Neutrophil (primary cell): ENCODE data around the gene FBP2.

Experiments used
- H3K27ac ChIP-seq: fragments of 200-600 bp; sonication (generic); 2 replicates; pipeline ENCODE4 v1.5.1; 2016; ENCODE audit warnings: mild to moderate bottlenecking, moderate library complexity
- H3K27me3 ChIP-seq: fragments of 200-600 bp; sonication (generic); 2 replicates; pipeline ENCODE4 v1.6.0; 2016; ENCODE audit warnings: mild to moderate bottlenecking
- H3K36me3 ChIP-seq: fragments of 200-600 bp; sonication (generic); 2 replicates; pipeline ENCODE4 v1.5.1; 2017
- H3K4me1 ChIP-seq, 2 experiments: fragments of 200-600 bp in 1 of 2; sonication (generic) in 1 of 2; 1 replicate in 1 of 2; 2 replicates in 1 of 2; pipeline versions ENCODE4 v1.5.1 to v1.6.1; 2013 to 2016; ENCODE audit warnings: low read depth in 1 of 2, low read length in 1 of 2, mild to moderate bottlenecking in 1 of 2, moderate library complexity in 1 of 2; ENCODE audit not compliant: control insufficient read depth in 1 of 2, insufficient read depth in 1 of 2
- H3K4me3 ChIP-seq, 2 experiments: fragments of 200-600 bp in 1 of 2; sonication (generic) in 1 of 2; 1 replicate in 1 of 2; 2 replicates in 1 of 2; pipeline ENCODE4 v1.5.1; 2013 to 2016; ENCODE audit warnings: low read depth in 1 of 2, low read length in 1 of 2, mild to moderate bottlenecking in 1 of 2, moderate library complexity in 1 of 2
- H3K9me3 ChIP-seq: fragments of 200-600 bp; sonication (generic); 2 replicates; pipeline ENCODE4 v1.5.1; 2016
- CTCF ChIP-seq: fragments of 200-600 bp; sonication (generic); IDR thresholded peaks from 2 replicates; pipeline ENCODE4 v1.5.1; 2016; ENCODE audit warnings: antibody characterized with exemption

Gene FBP2

GRCh38 chr9:94560237-94560636 lies 33.4 kb downstream of the FBP2 start:
- no peaks in the 10 kb centered on the region for H3K36me3 ChIP-seq

GRCh38 chr9:94557376-94557775 lies 36.2 kb downstream of the FBP2 start:
- Histone ChIP-seq H3K4me1 (no peaks in the 10 kb centered on the region), H3K27ac (no peak overlapping the region)

More at GRCh38 chr9:94560237-94560636, 33.4 kb downstream of the FBP2 start:
- H3K27me3 ChIP-seq = peaks cover 20% of the 10 kb centered on the region
- H3K9me3 ChIP-seq = no peaks in the 10 kb centered on the region
- H3K4me3 ChIP-seq = no peak overlapping the region
- H3K4me1 ChIP-seq = no peaks in the 10 kb centered on the region
- no peak overlapping the region for H3K27ac ChIP-seq
- no peak for TF ChIP-seq CTCF

GRCh38 chr9:94554439-94555331 lies 38.9 kb downstream of the FBP2 start, which contains the start of gene PCAT7:
PCAT7 (plus strand) TSS chr9:94555083.
- Histone ChIP-seq H3K27ac (no peak within 1 kb of the TSS), H3K4me3 (no peak within 1 kb of the TSS), H3K27me3 (peaks cover 46% of the 10 kb centered on the region), H3K36me3 (no peaks in the 10 kb centered on the region), H3K9me3 (no peaks in the 10 kb centered on the region), H3K4me1 (no peaks in the 10 kb centered on the region)
- no peak for TF ChIP-seq CTCF

More at GRCh38 chr9:94557376-94557775, 36.2 kb downstream of the FBP2 start:
- H3K4me3 ChIP-seq = no peak overlapping the region
- H3K9me3 ChIP-seq = no peaks in the 10 kb centered on the region
- no peak for TF ChIP-seq CTCF
- peaks cover 29% of the 10 kb centered on the region for H3K27me3 ChIP-seq
- no peaks in the 10 kb centered on the region for H3K36me3 ChIP-seq

- TF ChIP-seq CTCF = no peak
- Histone ChIP-seq H3K4me3 (no peak overlapping the region), H3K27ac (no peak overlapping the region), H3K9me3 (no peaks in the 10 kb centered on the region), H3K36me3 (no peaks in the 10 kb centered on the region), H3K4me1 (no peaks in the 10 kb centered on the region), H3K27me3 (peaks cover 52% of the 10 kb centered on the region)
Measured at GRCh38 chr9:94554078-94554438, 39.6 kb downstream of the FBP2 start.

GRCh38 chr9:94553029-94553938 lies 40.3 kb downstream of the FBP2 start:
- no peak for TF ChIP-seq CTCF
- Histone ChIP-seq H3K27ac (no peak overlapping the region), H3K4me1 (no peaks in the 10 kb centered on the region), H3K27me3 (peaks cover 60% of the 10 kb centered on the region), H3K4me3 (no peak overlapping the region), H3K9me3 (no peaks in the 10 kb centered on the region), H3K36me3 (no peaks in the 10 kb centered on the region)
